GM18511 (cell line): ENCODE results near the gene RNF207.

Experiments used
- ATAC-seq: cut with Tn5 transposase; IDR thresholded peaks from one replicate; pipeline ENCODE4 v1.9.1; 2021; ENCODE audit warnings: mild to moderate bottlenecking, moderate library complexity; ENCODE audit not compliant: unreplicated experiment

Gene RNF207

DNA sequence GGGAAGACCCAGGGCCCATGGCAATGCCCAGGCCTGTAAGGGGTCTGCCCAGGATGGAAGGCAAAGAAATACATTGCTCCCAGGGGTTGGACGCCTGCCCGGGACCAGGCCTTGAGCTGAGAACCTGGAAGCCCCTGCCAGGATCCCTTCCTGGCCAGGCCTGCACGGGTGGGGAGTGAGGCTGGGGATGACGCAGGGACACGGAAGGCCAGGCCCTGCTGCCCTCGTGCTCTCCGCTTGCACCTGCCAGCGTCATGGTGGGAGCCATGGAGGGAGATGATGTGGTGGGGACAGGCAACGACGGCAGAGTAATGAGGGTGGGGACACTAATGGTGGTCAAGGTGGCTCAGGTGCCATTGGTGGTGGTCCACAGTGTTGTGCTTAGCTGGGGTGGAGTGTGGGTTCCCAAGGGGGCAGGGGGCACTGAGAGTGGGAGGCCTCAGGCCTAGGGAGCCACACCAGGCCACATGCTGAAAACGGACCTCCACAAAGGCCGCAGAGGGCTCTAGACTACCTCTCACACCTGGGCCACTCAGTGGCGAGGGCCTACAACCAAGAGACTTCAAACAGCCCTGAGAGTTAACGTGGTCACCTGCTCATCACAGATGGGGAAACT is 42.4 kb downstream of the RNF207 start:
- ATAC-seq, result no peak

DNA sequence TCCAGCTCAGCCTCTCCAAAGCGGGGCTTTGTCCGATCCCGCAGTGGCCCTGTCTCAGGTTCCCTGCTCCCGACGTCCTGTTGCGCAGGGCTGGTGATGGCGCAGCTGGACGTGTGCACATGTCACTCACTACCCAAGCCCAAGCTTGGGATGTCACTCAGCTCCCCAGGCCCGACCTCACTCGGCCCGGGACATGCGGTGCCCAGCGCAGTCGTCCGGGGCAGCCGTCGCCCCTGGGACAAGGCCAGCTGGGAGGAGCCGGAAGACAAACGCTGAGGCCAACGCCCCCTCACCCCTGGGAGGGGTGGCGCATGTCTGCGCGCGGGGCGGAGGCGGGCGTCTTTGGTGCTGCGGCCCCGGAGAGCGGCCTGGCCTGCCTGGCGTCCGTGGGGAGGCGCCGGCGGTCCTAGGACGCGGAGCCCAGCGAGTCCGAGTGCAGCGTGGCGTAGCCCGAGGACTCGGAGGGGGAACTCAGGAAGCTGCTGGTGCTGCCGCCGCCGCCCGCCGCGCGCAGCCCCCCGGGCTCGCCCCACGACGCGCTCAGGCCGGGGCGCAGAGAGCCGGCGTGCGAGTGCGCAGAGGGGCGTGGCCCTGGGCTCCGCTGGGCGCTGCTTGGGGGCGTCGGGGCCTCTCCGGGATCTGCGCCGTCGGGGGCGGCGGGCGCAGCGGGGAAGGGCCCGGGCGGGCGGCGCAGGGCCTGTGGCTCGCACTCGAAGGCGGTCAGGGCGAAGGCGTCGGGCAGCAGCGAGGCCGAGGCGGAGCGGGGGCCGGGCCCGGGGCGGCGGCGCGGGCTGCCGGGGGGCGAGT is 43.2 kb downstream of the RNF207 start:
- no peak for ATAC-seq

DNA sequence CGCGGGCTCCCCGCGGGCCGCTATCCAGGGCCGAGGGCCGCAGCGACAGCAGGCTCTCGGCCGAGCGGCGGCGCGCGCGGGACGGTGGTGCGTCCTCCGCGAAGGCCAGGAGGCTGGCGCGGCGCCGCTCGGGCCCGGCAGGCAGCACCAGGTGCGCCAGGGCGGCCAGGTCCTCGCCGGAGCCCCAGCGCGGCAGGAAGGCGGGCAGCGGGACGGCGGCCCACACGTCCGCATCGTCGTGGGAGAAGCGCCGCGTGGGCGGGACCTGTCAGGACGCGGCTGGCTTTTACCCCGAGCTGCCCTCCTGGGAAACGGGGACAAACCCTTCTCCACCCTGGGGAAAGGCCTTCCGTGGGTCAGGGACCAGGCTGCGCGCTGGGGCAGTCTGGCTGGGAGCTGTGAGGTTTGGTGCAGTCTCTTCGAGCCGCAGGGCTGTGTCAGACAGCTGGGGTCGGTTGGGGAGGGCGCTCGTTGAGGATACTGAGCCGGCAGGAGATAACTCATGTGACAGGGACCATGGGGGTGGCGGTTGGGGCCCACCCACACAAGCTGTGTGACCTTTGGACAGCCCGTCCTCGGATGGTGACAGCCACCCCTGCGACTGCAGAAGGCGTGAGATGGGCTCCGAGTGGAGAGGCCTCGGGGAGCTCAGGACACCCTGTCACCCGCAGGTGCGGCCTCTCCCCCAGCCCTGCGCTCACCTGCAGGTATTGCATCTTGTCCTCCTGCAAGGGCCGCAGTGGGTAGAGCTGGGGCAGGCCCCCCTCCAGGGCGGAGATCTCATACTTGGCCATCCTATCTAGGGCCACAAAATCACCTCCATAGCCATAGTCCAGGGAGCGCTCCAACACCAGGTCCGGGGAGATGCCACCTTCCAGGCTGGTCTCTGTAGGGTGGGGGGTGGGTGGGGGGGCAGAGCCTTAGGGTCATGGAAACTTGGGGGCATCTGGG is 44.1 kb downstream of the RNF207 start:
- no peak for ATAC-seq

DNA sequence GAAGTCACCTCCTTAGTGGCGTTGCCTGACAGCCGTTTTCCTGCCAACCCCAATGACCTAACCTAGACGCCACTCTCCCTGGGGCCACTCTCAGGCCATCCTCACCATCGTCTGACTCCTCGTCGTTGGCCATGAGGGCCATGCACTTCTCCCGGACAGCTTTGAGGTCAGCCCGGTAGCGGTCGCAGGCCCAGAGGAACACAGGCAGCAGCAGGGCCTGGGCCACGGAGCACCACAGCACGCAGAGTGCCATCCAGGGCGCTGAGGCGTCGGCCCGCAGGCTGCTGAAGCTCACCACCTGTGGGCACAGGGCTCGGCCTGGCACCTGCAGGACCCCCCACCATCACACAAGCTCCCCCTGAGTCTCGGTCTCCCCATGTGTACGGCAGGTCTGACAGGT is 45.3 kb downstream of the RNF207 start:
- ATAC-seq, result no peak

DNA sequence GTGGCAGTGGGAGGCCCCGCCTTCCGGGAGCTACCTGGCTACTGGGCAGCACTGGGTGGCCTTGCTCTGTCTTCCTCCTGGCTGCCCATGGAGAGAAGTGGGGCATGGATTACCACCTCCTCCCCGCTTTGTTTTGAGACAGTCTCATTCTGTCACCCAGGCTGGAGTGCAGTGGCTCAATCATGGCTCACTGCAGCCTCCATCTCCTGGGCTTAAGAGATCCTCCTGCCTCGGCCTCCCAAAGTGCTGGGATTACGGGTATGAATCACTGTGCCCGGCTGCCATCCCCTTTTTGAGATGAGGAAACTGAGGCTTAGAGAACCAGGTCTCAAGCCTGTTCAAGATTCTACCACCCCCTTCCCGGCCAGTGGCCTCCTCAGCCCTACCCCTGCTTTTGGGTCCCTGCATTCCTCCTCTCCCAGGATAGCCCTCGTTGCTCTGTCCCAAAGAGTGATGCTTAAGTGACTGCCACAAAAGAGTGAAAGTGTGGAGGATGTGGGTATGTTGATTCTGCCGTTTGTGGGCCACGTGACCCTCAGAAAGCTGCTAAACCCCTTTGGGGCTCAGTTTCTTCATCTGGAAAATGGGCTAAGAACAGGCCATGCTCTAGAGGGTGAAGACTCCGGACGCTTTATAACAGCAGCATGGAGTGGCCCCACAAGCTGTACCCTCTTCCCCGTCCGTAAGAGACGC is 45.9 kb downstream of the RNF207 start:
- ATAC-seq, result no peak

DNA sequence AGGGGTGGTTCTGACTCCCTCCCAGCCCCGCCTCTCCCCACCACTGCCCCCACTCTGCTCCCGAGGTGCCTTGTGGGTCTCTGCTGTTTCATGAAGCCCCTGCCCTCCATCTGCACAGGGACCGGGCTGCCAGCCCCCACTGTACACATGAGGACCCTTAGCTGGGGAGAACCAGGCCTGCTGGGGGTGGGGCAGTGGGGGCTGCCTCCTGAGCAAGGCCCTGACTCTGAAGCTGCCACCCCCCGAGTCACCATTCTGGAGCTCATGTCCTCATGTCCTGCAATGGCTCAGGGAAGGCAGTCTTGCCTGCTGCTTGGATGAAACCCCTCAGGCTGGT is 46.4 kb downstream of the RNF207 start:
- ATAC-seq, result no peak

DNA sequence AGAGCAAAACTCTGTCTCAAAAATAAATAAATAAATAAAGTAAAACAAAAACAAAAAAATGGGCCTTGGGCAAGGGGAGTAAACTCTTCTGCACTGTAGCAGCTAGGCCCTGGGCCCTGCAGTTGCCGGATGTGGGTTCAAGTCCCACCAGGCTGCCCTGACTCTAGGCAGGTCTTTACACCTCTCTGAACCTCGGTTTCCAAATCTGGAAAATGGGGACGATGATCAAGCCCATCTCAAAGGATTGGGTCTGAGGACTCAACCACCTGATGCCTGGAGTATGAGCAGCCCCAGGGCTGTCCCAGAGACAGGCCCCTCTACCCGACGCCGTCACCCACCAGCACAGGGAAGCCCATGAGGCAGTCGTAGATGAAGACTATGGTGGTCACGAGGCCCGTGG is 47.5 kb downstream of the RNF207 start:
- no peak for ATAC-seq

DNA sequence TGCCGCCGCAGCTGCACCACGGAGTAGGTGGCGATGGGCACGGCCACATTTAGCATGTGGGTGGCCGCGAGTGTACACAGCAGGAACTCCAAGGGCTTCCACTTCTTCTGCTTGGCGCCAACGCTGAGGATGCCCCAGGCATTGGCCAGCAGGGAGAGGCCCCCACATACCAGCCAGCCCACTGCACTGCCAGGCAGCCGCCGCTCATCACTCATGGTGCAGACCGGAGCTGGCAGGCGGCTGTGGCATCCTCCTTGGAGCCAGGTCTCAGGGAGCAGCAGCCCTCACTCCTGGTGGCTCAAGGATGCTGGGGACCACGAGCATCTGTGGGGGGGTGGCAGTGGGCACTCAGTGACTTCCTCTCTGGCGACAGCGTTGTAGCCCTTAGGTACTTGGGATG is 48.8 kb downstream of the RNF207 start:
- no peak for ATAC-seq

DNA sequence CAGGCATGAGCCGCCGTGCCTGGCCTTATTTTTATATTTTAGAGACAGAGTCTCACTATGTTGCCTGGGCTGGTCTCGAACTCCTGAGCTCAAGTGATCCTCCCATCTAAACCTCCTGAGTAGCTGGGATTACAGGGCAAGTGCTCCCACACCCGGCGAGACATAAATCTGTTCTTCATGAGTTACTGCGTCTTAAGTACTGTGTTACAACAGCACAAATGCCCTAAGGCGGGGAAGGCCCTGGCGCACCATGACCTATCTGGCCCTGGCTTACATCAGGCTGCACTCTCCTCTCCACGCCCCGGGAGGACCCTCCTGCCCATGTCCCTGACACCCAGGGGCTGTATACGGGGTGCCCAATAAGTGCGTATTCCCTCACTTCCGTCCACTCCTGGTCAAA is 50.7 kb downstream of the RNF207 start:
- no peak for ATAC-seq

DNA sequence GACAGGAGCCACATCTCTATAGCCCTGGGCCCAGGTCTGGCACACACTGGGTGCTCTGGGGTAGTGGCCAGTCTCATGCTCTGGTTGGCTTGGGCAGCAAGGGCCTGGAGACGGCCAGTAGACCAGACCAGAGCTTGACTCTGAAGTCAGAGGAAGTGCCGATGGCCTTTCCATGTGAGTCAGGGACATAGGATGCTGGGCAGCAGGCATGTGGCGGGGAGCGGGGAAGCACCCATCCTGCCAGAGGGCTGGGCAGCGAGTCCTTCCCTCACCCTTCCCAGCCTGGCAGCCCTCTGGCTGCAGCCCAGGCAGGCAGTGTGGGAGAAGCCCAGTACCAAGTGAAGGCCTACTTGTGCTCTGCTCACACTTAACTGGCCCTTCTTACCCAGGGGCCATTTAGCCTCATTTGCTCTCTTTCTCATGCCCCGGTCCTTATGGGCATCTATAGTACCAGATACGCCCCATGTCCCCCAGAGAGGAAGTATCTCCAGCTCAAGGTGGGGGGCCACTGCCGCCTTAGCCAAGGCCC is 51.7 kb downstream of the RNF207 start:
- ATAC-seq, result no peak

DNA sequence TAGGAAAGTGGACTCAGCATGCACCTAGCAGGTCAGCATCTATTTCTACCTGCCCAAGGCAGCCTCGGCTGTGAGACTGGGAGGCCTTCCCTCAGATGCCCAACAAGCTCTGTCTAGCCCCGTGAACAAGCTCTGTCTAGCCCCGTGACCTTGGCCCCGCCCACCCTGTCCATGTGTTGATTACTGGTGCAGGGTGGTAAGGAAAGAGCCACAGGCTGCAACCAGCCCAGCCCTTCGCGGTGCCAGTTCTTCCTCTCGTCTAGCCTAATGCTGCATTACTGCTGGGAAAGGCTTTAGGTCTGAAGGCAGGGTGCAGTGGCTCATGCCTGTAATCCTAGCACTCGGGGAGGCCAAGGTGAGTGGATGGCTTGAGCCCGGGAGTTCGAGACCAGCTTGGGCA is 52.8 kb downstream of the RNF207 start:
- no peak for ATAC-seq

DNA sequence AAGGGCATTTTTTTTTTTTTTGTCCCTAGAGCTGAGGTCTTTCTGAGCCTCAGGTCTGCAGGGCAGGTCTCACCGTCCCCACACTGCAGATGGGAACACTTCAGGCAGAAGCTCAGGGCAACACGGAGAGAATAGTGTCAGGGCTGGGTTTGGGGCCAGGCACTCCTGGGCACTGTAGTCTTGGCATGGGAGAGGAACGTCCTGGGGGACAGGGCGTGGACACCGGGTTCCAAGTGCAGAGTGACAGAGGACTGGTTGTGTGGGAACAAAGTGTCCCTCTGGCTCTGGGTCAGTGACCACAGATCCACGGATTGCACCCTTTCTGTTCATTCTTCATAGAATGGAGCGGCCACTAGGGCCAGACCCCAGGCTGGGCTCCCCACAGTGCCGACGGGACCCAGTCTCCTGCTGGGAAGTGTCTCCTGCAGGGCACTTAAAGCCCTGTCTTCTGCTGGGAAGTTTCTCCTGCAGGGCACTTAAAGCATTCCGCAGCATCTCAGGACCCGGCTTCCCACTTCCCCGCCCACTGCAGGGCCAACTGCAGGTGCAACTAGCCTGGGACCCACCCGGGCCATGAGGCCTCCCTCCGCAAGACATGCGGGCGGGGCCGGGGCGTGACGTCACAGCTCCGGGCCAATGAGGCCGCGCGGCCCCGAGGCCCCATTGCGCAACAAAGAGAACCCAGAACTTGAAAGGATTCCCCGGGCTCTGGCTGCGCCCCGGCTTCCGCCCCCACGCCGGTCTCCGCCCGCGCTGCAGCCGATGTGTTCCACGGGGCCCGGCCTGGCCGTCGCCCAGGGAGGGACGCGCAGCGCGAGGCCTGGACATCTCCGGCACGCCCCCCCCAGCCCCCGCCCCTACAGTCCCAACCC is 53.8 kb downstream of the RNF207 start:
- no peak for ATAC-seq

DNA sequence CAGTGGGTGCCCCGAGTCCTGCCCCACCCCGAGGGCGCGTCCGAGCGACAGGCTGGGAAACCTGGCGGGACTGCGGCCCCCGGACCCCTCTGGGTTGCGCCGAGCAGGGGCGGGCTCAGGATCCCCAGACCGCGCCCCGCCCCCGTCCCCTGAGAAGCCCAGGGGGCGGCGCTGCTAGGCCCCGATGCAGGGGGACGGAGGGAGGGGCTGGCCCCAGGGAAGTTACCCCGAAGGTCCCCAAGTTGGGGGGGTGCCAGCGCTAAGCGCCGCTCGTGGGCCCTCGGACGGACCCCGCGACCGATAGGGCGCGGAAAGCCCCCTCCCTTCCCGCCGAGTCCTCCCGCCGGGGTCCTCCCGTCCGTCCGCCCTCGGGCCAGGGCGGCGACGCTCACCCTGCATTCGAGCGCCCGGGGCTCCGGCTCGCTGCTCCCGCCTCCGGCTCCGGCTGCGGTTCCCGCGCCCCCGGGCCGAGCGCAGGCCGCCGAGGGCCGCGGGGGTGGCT is 54.6 kb downstream of the RNF207 start:
- no peak for ATAC-seq

DNA sequence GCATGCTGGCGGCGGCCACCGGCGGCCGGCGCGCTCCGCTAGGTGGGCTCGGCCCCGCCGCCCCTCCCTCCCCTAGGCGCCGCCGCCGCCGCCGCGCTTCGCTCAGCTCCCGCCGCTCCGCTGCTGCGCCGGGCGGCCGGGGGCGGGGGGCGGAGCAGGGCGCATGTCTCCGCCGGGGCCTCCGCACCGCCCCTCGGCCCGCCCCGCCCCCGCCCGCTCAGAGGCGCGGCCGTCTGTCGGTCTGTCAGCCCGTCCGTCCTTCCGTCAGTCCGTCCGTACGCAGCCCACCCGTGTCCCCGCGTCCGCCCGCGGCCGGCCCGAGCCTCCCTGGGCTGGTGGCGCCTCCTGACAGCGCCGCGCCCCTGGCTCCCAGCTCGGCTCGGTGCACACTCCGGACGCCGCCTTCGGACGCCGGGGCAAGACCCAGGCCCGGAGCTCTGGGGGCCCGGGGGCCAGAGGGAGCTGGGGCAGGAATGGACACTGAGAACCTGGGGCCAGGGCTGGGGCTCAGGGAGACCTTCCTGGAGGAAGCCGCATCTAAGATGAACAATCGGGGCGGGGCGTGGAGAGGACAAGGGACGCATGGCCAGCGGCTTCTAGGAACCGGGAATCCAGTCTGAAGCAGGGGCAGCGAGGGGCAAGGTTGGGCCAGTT is 55.2 kb downstream of the RNF207 start, which contains the start of gene GPR153:
Gene GPR153, minus strand, starts transcription at position 138 of the 654 bp plus-strand sequence. CDS start 6,193 bp downstream, outside the sequence.
- no peak for ATAC-seq

DNA sequence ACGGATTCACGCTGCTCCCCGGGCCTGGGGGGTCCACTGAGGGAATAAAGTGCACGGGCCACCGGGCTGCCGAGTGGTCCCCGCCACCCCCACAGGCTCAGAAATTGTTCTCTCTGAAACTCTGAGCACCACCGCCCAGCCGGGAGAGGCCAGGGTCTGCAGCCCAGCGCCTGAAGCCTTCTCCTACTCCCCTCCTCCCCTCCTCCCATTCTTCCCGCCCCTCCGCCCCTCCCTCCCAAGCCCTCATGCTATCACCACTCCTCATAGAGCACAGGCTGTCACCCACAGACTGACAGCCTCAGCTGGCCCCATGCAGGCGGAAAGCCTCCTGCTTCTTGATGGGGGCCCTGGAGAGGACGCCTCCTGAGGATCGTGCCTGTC is 55.7 kb downstream of the RNF207 start:
- ATAC-seq, result no peak

DNA sequence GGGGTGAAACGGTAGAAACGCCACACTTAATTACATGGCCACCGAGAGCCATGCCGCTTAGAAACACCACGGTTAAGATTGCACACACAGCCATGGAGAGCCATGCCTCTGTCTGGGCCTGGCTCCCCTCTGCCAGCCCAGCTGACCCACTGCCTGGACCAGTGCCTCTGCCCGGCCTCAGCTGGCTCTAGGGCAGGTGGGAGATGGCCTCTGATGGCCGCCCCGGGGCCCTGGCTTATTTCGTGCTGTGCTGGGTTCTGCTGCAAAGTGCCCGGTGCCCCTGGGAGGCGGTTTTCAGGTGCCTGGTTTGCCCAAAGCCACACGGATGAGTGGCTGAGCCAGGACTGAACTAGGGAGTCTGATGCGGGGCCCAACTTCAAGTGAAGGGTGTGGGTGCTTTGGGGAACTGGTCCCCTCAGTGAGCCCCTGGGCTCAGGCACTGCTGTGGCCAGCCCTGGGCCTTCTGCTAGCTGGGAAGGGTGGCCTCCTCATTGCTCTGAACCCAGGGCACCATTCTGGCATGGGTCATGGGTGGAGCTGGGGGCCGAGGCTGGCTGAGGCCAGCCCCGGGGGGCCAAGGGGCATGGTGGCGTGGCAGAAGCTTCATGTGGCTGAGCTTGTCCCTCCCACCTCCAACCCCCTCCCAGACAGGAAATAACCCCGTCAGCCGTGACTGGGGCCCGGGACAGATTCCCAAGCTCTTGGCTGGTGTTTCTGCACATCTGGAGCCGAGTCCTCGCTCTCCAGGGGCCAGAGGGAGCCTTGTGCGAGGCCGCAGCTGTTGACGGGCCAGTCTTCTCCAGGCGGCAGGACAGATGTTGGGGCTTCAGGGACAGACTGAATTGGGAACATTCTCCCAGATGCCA is 56.9 kb downstream of the RNF207 start:
- ATAC-seq, result no peak

DNA sequence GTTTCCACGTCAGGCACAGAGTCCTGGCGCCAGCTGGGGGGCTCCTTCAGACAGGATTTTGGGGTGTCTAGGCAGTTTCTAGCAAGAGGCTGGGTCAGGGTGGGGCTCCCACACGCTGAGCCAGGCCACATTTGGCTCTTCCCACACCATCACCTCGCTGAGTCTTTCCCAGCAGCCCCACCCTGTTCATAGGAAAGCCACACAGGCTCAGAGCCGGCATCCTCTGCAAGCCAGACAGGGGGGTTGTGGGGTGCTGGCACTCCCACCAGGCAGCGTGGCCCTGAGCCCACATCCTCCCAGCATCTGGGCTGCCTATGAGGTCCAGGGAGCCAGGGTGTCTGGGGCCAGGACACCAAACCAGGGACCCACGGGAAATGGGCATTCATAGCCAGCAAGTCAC is 57.8 kb downstream of the RNF207 start:
- no peak for ATAC-seq

DNA sequence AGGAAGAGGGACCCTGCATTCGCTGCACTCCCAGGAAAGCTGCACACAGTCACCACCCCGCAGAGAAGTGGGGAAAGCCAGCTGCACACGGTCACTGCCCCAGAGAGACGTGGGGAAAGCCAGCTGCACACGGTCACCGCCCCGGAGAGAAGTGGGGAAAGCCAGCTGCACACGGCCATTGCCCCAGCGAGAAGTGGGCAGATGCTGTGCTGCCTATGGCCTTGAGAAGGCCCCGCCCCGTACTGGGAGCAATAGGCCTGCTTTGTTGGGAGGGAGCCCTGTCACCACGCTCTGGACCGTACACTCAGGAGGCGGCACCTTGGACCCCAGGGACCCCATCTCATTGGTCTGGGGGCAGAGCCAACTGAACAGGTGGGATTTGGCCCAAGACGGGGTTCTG is 59.2 kb downstream of the RNF207 start:
- ATAC-seq, result no peak
